Activated naive CD4-positive, alpha-beta T cell treated with anti-CD3 and anti-CD28 coated beads, Interleukin-2, amount 50 U/mL, for 72 hours (primary cell): ENCODE results near the gene TMEM18. TPM values are rescaled to one million over a fixed set of nuclear protein-coding genes. Genes with fewer than 3 reads are reported as not detected.

Source experiments
- ATAC-seq, 2 donors: fragments of 150-1000 bp; cut with Tn5 transposase; 2 replicates each; pipeline ENCODE4 v1.10.0; 2021; ENCODE audit warnings: mild to moderate bottlenecking in 2 of 2, moderate library complexity in 2 of 2
- DNase-seq, 2 donors: peaks; one replicate each; pipeline ENCODE4 v3.0.0; 2021 to 2022; ENCODE audit warnings: low spot score in 2 of 2
- H3K27ac Mint-ChIP-seq, 2 donors: one replicate each; pipeline ENCODE4 v1.8.0; 2022; ENCODE audit warnings: mild to moderate bottlenecking in 2 of 2, mixed read lengths in 2 of 2
- H3K36me3 Mint-ChIP-seq, 2 donors: one replicate each; pipeline ENCODE4 v1.8.0; 2022; ENCODE audit warnings: mixed read lengths in 2 of 2
- H3K9me3 Mint-ChIP-seq, 2 donors: one replicate each; pipeline ENCODE4 v1.8.0; 2022; ENCODE audit warnings: mixed read lengths in 2 of 2
- total RNA-seq, 2 donors: library from RNA; stranded (reverse); gene quantifications; one replicate each; pipeline ENCODE4 v1.2.3, GENCODE V29; 2022

Gene TMEM18
- total RNA-seq, 2 donors from 2014 or later, result 27.0 to 36.9 TPM

- Mint-ChIP-seq H3K36me3 (no peaks in the 10 kb centered on the region), H3K9me3 (no peaks in the 10 kb centered on the region), H3K27ac (no peak overlapping the region)
- DNase-seq (no peak), ATAC-seq (no peak)
These were observed 27.5 kb downstream of the TMEM18 start for GRCh38 chr2:649426-650342.

- Mint-ChIP-seq H3K9me3 (no peaks in the 10 kb centered on the region), H3K27ac (no peak overlapping the region), H3K36me3 (no peaks in the 10 kb centered on the region)
- ATAC-seq (no peak), DNase-seq (no peak)
These were observed 28.5 kb downstream of the TMEM18 start for GRCh38 chr2:648476-649424.

GRCh38 chr2:647691-648231 lies 29.4 kb downstream of the TMEM18 start:
- Mint-ChIP-seq H3K27ac (no peak overlapping the region), H3K9me3 (no peaks in the 10 kb centered on the region), H3K36me3 (no peaks in the 10 kb centered on the region)
- DNase-seq (no peak), ATAC-seq (no peak)

GRCh38 chr2:647003-647560 lies 30.1 kb downstream of the TMEM18 start:
- H3K36me3 Mint-ChIP-seq, result no peaks in the 10 kb centered on the region
- DNase-seq, result no peak
- no peaks in the 10 kb centered on the region for H3K9me3 Mint-ChIP-seq
- no peak for ATAC-seq
- peak overlapping the region in 1 of 2 donors; percentile 62 for H3K27ac Mint-ChIP-seq

GRCh38 chr2:644871-645270 lies 32.3 kb downstream of the TMEM18 start:
- H3K36me3 Mint-ChIP-seq, result no peaks in the 10 kb centered on the region
- no peak overlapping the region for H3K27ac Mint-ChIP-seq
- H3K9me3 Mint-ChIP-seq, result no peaks in the 10 kb centered on the region
- DNase-seq (no peak), ATAC-seq (no peak)

- H3K9me3 Mint-ChIP-seq, result no peaks in the 10 kb centered on the region
- no peak for ATAC-seq
- DNase-seq, result no peak
- no peaks in the 10 kb centered on the region for H3K36me3 Mint-ChIP-seq
- H3K27ac Mint-ChIP-seq, result no peak overlapping the region
These were observed 33.4 kb downstream of the TMEM18 start for GRCh38 chr2:643761-644160.

- no peaks in the 10 kb centered on the region for H3K9me3 Mint-ChIP-seq
- H3K36me3 Mint-ChIP-seq, result no peaks in the 10 kb centered on the region
- DNase-seq (no peak), ATAC-seq (no peak)
- no peak overlapping the region for H3K27ac Mint-ChIP-seq
These were observed 33.9 kb downstream of the TMEM18 start for GRCh38 chr2:643334-643733.

- no peak for ATAC-seq
- Mint-ChIP-seq H3K27ac (no peak overlapping the region), H3K36me3 (no peaks in the 10 kb centered on the region), H3K9me3 (no peaks in the 10 kb centered on the region)
- DNase-seq, result no peak
These were observed 35.1 kb downstream of the TMEM18 start for GRCh38 chr2:641872-642815.

GRCh38 chr2:641164-641871 lies 35.9 kb downstream of the TMEM18 start:
- H3K36me3 Mint-ChIP-seq, result no peaks in the 10 kb centered on the region
- H3K9me3 Mint-ChIP-seq, result no peaks in the 10 kb centered on the region
- no peak overlapping the region for H3K27ac Mint-ChIP-seq
- DNase-seq, result no peak
- no peak for ATAC-seq

GRCh38 chr2:639703-640102 lies 37.5 kb downstream of the TMEM18 start:
- no peaks in the 10 kb centered on the region for H3K36me3 Mint-ChIP-seq
- DNase-seq (no peak), ATAC-seq (no peak)
- no peak overlapping the region for H3K27ac Mint-ChIP-seq
- H3K9me3 Mint-ChIP-seq, result no peaks in the 10 kb centered on the region

- DNase-seq, result no peak
- Mint-ChIP-seq H3K36me3 (no peaks in the 10 kb centered on the region), H3K27ac (peak overlapping the region in 1 of 2 donors; percentile 46), H3K9me3 (no peaks in the 10 kb centered on the region)
- ATAC-seq, result no peak
These were observed 39.4 kb downstream of the TMEM18 start for GRCh38 chr2:637804-638203.

- ATAC-seq, result no peak
- H3K27ac Mint-ChIP-seq, result peak overlapping the region in 1 of 2 donors; percentile 46
- no peak for DNase-seq
- H3K9me3 Mint-ChIP-seq, result no peaks in the 10 kb centered on the region
- no peaks in the 10 kb centered on the region for H3K36me3 Mint-ChIP-seq
These were observed 39.8 kb downstream of the TMEM18 start for GRCh38 chr2:637406-637776.

GRCh38 chr2:636641-637405 lies 40.4 kb downstream of the TMEM18 start:
- Mint-ChIP-seq H3K36me3 (no peaks in the 10 kb centered on the region), H3K27ac (peak overlapping the region; percentile 46 to 56), H3K9me3 (no peaks in the 10 kb centered on the region)
- peak; percentile 81 to 84 for ATAC-seq
- peak in 1 of 2 donors; percentile 51 for DNase-seq

GRCh38 chr2:635687-636621 lies 41.3 kb downstream of the TMEM18 start:
- H3K27ac Mint-ChIP-seq, result no peak overlapping the region

More at GRCh38 chr2:635687-636621, 41.3 kb downstream of the TMEM18 start:
- no peaks in the 10 kb centered on the region for H3K9me3 Mint-ChIP-seq
- no peak for ATAC-seq
- no peaks in the 10 kb centered on the region for H3K36me3 Mint-ChIP-seq
- DNase-seq, result no peak
